ENCODE results near the gene CEP152.

Gene CEP152

DNA sequence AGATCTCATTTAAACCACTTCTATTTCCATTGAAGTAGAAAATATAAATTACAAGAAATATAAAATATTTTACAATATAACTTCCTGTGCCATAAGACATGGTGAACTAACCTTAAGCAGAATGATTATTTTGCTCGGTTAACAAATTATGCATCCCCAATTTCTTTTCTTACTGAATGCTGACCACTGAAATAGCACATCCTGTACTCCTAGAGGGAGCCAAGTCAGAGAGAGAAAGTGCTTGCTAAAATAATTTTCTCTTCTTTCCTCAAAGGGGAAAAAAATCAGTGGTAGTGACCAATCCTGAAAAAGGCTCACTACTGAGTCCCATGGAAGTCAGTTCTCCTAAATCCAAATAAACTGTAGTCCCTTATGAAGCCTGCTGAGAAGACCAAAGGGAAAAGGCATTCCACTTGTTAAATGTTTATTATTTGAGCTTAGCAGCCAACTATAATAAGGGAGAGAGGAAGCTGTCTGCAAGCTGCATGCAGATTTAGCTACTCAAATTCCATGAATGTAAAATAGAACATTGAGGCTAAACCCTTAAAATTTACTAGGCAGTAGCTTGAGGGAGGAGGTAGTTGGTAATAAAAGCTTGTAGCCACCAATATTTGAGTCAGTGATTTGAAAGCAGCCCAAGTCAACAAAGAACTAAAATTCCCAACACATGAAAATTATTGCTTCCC is 33.1 kb downstream of the CEP152 start:
- intact Hi-C loops (cut with DNase I; ENCODE audit: low total_unique reads): no loop called here
- peaks cover 0 to 4% (median 0%) of the 10 kb centered on the region in 3 donors for H3K9me3 ChIP-seq
- DNase-seq: no peak
- H3K36me3 ChIP-seq: peaks cover 0 to 11% (median 0%) of the 10 kb centered on the region in 3 donors
- no peak overlapping the region for H3K27ac ChIP-seq
- no peak overlapping the region for H3K4me3 ChIP-seq
- peaks cover 0 to 6% (median 0%) of the 10 kb centered on the region in 4 donors for H3K4me1 ChIP-seq
- no peaks in the 10 kb centered on the region for H3K27me3 ChIP-seq
- no peak for TF ChIP-seq CTCF (IDR thresholded peaks at IDR 0.05)

DNA sequence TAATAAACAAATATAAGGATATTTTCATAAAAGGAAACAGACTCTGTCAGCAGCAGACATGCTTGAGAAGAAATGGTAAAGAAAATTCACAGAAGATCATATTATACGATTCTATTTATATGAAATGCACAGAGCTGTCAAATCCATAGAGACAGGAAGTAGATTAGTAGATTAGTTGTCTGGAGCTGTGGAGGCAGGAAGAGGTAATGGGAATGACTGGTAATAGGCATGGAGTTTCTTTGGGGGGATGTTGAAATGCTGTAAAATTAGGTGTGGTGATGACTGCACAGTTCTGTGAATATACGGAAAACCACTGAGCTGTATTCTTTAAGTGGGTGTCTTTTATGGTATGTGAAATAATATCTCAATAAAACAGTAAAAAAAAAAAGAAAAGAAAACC is 35.3 kb downstream of the CEP152 start:
- Histone ChIP-seq H3K27ac (no peak overlapping the region), H3K36me3 (peaks cover 0 to 4% (median 0%) of the 10 kb centered on the region in 3 donors), H3K27me3 (no peaks in the 10 kb centered on the region), H3K4me3 (no peak overlapping the region), H3K9me3 (peaks cover 0 to 4% (median 0%) of the 10 kb centered on the region in 3 donors), H3K4me1 (peaks cover 0 to 6% (median 0%) of the 10 kb centered on the region in 4 donors)
- intact Hi-C loops (cut with DNase I; ENCODE audit: low total_unique reads): no loop called here
- no peak for DNase-seq
- no peak for TF ChIP-seq CTCF (IDR thresholded peaks at IDR 0.05)

DNA sequence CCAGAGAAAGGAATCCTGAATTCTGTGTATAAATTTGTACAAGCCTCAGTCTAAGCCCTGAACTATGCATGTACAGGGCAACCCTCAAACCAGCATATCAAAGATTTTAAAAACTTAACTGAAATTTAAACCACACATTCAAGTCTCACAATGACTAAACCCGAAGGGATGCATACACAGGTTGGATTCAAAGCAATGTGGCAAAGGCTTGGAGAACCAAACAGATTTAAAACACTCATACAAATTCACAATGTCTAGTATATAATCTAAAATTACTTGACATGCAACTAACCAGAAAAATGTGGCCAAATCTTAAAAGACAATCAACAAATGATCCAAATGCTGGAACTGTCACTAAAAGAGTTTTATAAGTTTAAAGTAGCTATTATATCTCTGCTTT is 36.4 kb downstream of the CEP152 start:
- peaks cover 0 to 6% (median 0%) of the 10 kb centered on the region in 4 donors for H3K4me1 ChIP-seq
- no peak for DNase-seq
- H3K36me3 ChIP-seq: peaks cover 0 to 4% (median 0%) of the 10 kb centered on the region in 3 donors

DNA sequence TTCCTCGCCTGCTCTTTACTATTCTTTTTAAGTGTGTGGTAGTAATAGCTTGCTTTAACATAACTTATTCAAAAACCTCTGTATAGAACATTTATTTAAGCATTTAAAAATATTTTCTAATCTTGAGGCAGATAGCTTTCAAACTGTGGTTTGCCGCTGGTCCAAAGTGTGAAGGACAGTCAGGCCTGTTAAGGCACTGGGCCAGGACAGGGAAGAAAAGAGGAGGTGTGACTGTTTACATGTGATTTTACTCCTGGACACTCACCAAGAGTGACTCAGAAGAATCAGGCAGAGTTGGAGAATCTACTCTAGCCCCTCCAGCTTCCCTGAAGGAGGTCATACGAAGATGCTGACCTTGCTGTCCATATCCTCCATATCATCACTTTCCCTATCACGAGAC is 44.7 kb downstream of the CEP152 start:
- no peaks in the 10 kb centered on the region for H3K9me3 ChIP-seq
- DNase-seq: no peak
- H3K27me3 ChIP-seq: no peaks in the 10 kb centered on the region
- intact Hi-C loops (cut with DNase I; ENCODE audit: low total_unique reads): no loop called here
- no peak overlapping the region for H3K27ac ChIP-seq
- no peak for TF ChIP-seq CTCF (IDR thresholded peaks at IDR 0.05)
- H3K36me3 ChIP-seq: peaks cover 0 to 10% (median 4%) of the 10 kb centered on the region in 3 donors
- no peak overlapping the region for H3K4me3 ChIP-seq
- no peaks in the 10 kb centered on the region for H3K4me1 ChIP-seq

More for the DNA sequence above, 36.4 kb downstream of the CEP152 start:
- Histone ChIP-seq H3K27me3 (no peaks in the 10 kb centered on the region), H3K27ac (no peak overlapping the region), H3K4me3 (no peak overlapping the region), H3K9me3 (peaks cover 0 to 4% (median 0%) of the 10 kb centered on the region in 3 donors)
- TF ChIP-seq CTCF (IDR thresholded peaks at IDR 0.05): no peak
- intact Hi-C loops (cut with DNase I; ENCODE audit: low total_unique reads): no loop called here

GRCh38 chr15:48765022-48765421 is 45.8 kb downstream of the CEP152 start:
- Histone ChIP-seq H3K4me1 (no peaks in the 10 kb centered on the region), H3K4me3 (no peak overlapping the region), H3K27me3 (no peaks in the 10 kb centered on the region), H3K36me3 (peaks cover 0 to 10% (median 4%) of the 10 kb centered on the region in 3 donors), H3K27ac (no peak overlapping the region), H3K9me3 (no peaks in the 10 kb centered on the region)
- TF ChIP-seq CTCF (IDR thresholded peaks at IDR 0.05): no peak
- intact Hi-C loops (cut with DNase I; ENCODE audit: low total_unique reads): no loop called here
- no peak for DNase-seq

All from tibial artery (tissue), 4 donors.